HepG2 (cell line): ENCODE results near the gene TECPR1. TPM values are rescaled to one million over a fixed set of nuclear protein-coding genes. Genes with fewer than 3 reads are reported as not detected.
A peak's percentile ranks its signal among the peaks of the same experiment; 100 is the strongest.

Experiments used
- ESRRA ChIP-seq: sonication (generic); formaldehyde crosslinking; IDR thresholded peaks from 2 replicates; pipeline ENCODE4 v1.5.1; 2020; ENCODE audit warnings: mild to moderate bottlenecking, low read depth, missing genetic modification reagents
- IKZF4 ChIP-seq: sonication (generic); formaldehyde crosslinking; IDR thresholded peaks from 2 replicates; pipeline ENCODE4 v1.5.1; 2020; ENCODE audit warnings: borderline replicate concordance, mild to moderate bottlenecking, low read depth, missing genetic modification reagents; ENCODE audit errors: not compliant biosample characterization
- IRF1 ChIP-seq: sonication (generic); formaldehyde crosslinking; IDR thresholded peaks from 2 replicates; pipeline ENCODE4 v1.4.0; 2020; ENCODE audit warnings: low read depth, mild to moderate bottlenecking, missing genetic modification reagents
- NR2F6 ChIP-seq, 2 experiments: IDR thresholded peaks; 2 replicates each; pipeline ENCODE4 v1.6.1; 2016; ENCODE audit warnings: antibody characterized with exemption in 1 of 2, mild to moderate bottlenecking in 1 of 2
- POLR2G ChIP-seq: fragments of 200-400 bp; formaldehyde crosslinking; IDR thresholded peaks from 2 replicates; pipeline ENCODE4 v1.6.1; 2018; ENCODE audit warnings: mild to moderate bottlenecking, low read depth, low read length, moderate library complexity
- REXO4 ChIP-seq: sonication (generic); formaldehyde crosslinking; IDR thresholded peaks from 2 replicates; pipeline ENCODE4 v1.8.0; 2022; ENCODE audit warnings: missing genetic modification reagents, mild to moderate bottlenecking, borderline replicate concordance
- RFX5 ChIP-seq: IDR thresholded peaks from 2 replicates; pipeline ENCODE4 v1.6.1; 2011; ENCODE audit warnings: low read depth, low read length, improper control_type of control experiment
- SAP130 ChIP-seq: IDR thresholded peaks from 2 replicates; pipeline ENCODE4 v1.6.1; 2016; ENCODE audit warnings: low read depth
- STAG1 ChIP-seq: sonication (generic); formaldehyde crosslinking; IDR thresholded peaks from 2 replicates; pipeline ENCODE4 v1.4.0; 2020; ENCODE audit warnings: missing genetic modification reagents
- TCF12 ChIP-seq, 2 experiments: fragments of 450-650 bp in 1 of 2; sonication (generic) in 1 of 2; formaldehyde crosslinking in 1 of 2; IDR thresholded peaks; 2 replicates each; pipeline versions ENCODE4 v1.6.1 to v1.8.0; 2017 to 2022; ENCODE audit warnings: antibody characterized with exemption in 1 of 2, mild to moderate bottlenecking in 1 of 2, missing genetic modification reagents in 1 of 2, moderate library complexity in 1 of 2
- ZBTB2 ChIP-seq: sonication (generic); formaldehyde crosslinking; IDR thresholded peaks from 2 replicates; pipeline ENCODE4 v1.8.0; 2022; ENCODE audit warnings: low read depth, missing genetic modification reagents
- ZNF101 ChIP-seq: sonication (generic); formaldehyde crosslinking; IDR thresholded peaks from 2 replicates; pipeline ENCODE4 v1.4.0; 2020; ENCODE audit warnings: mild to moderate bottlenecking, low read depth, missing genetic modification reagents, borderline replicate concordance
- ZNF382 ChIP-seq: sonication (generic); formaldehyde crosslinking; IDR thresholded peaks from 2 replicates; pipeline ENCODE4 v1.5.0; 2020; ENCODE audit warnings: missing genetic modification reagents, mild to moderate bottlenecking, borderline replicate concordance
- ZNF407 ChIP-seq: sonication (generic); formaldehyde crosslinking; IDR thresholded peaks from one replicate; pipeline ENCODE4 v1.5.1; 2020; ENCODE audit warnings: mild to moderate bottlenecking, missing genetic modification reagents; ENCODE audit errors: not compliant biosample characterization
- ZNF501 ChIP-seq: sonication (generic); formaldehyde crosslinking; IDR thresholded peaks from 2 replicates; pipeline ENCODE4 v1.5.1; 2020; ENCODE audit warnings: mild to moderate bottlenecking, moderate library complexity, missing genetic modification reagents
- ZNF816 ChIP-seq: sonication (generic); formaldehyde crosslinking; IDR thresholded peaks from 2 replicates; pipeline ENCODE4 v1.8.0; 2022; ENCODE audit warnings: missing genetic modification reagents, mild to moderate bottlenecking, borderline replicate concordance
- polyA plus RNA-seq, 8 experiments: library from polyadenylated mRNA; depleted of rRNA in 3 of 8; stranded (reverse) in 7 of 8; unstranded in 1 of 8; fragments of >200 nt; fragmentation: Illumina TruSeq in 4 of 8; extraction: Trizol in 4 of 8; gene quantifications; 2 replicates each; pipeline versions ENCODE4 v1.2.1 to v1.2.3, GENCODE V29; 2011 to 2016; ENCODE audit warnings: low read depth in 4 of 8, missing spikeins in 1 of 8, mixed read lengths in 1 of 8; ENCODE audit not compliant: insufficient read depth in 1 of 8
- total RNA-seq, 5 experiments: library from RNA; depleted of rRNA; stranded (reverse); fragments of >200 nt; fragmentation: Illumina TruSeq; extraction: Trizol; gene quantifications; 2 replicates each; pipeline ENCODE4 v1.2.3, GENCODE V29; 2016; ENCODE audit warnings: low read depth in 1 of 5

TECPR1 gene
- total and polyA plus RNA-seq, 2 of the 13 experiments (the other 11 are each of a cell fraction or from before 2014, with no cell fraction given) = 2.3 to 6.3 TPM

- TF ChIP-seq ZNF407 (no peak), REXO4 (CRISPR knock-in tag) (no peak), ESRRA (CRISPR knock-in tag) (peak; percentile 89), ZNF101 (CRISPR knock-in tag) (no peak), ZNF816 (CRISPR knock-in tag) (peak; percentile 74; the same call in 1 of the 2 replicates), TCF12 (IDR thresholded peaks at IDR 0.05) (no peak), TCF12 (CRISPR knock-in tag; IDR thresholded peaks at IDR 0.05) (peak; percentile 38; the same call in 1 of the 2 replicates), NR2F6 (IDR thresholded peaks at IDR 0.05) (peak; percentile 97), NR2F6 (CRISPR knock-in tag; IDR thresholded peaks at IDR 0.05) (peak; percentile 96), STAG1 (no peak), POLR2G (peak; percentile 47; the same call in 1 of the 2 replicates), ZBTB2 (CRISPR knock-in tag) (0 out of 2 replicates have a peak, but pooled peaks have one; percentile 22), RFX5 (no peak), SAP130 (CRISPR knock-in tag) (peak; percentile 73), ZNF382 (CRISPR knock-in tag) (no peak), IRF1 (CRISPR knock-in tag) (no peak), ZNF501 (CRISPR knock-in tag) (no peak), IKZF4 (CRISPR knock-in tag) (no peak)
Observed at GRCh38 chr7:98211676-98212531, 40.1 kb downstream of the TECPR1 start (continued).
